H1 (cell line): Measurements from ENCODE around the gene OR2F2. TPM values are rescaled to one million over a fixed set of nuclear protein-coding genes. Genes with fewer than 3 reads are reported as not detected.

ENCODE experiments used
- CTCF ChIA-PET: fragments of 300-600 bp; sonication (Branson Sonifier 250); formaldehyde crosslinking; loops from one replicate; lab custom pipeline; 2021; ENCODE audit not compliant: partially characterized antibody; lab: Charles Lee
- POLR2A ChIA-PET: fragments of 300-600 bp; sonication (Branson Sonifier 250); formaldehyde crosslinking; loops from one replicate; lab custom pipeline; 2021; ENCODE audit warnings: inconsistent platforms; ENCODE audit not compliant: partially characterized antibody; lab: Charles Lee
- DNase-seq, 2 experiments: peaks; one replicate each; pipeline versions ENCODE4 v3.0.0 to v3.0.0-alpha.2; 2010 to 2022; ENCODE audit warnings: low spot score in 2 of 2, low read depth in 1 of 2, mixed read lengths in 1 of 2
- FAIRE-seq: peaks from 2 replicates; lab custom pipeline; 2011; peaks lifted over from hg19 to GRCh38; lab: Jason Lieb, UNC
- H2AFZ ChIP-seq: 2 replicates; pipeline ENCODE4 v1.8.1; 2012; ENCODE audit warnings: low read length, inconsistent platforms
- H2AK5ac ChIP-seq: 2 replicates; pipeline ENCODE4 v1.6.1; 2013; ENCODE audit warnings: low read depth, low read length
- H2BK120ac ChIP-seq: replicated peaks from 2 replicates; pipeline ENCODE3; 2013; ENCODE audit warnings: low read depth, low read length, inconsistent platforms
- H2BK12ac ChIP-seq: 2 replicates; pipeline ENCODE4 v1.6.1; 2013; ENCODE audit warnings: low read depth, low read length
- H2BK15ac ChIP-seq: 2 replicates; pipeline ENCODE4 v1.6.1; 2013; ENCODE audit warnings: low read length
- H2BK20ac ChIP-seq: 2 replicates; pipeline ENCODE4 v1.6.1; 2013; ENCODE audit warnings: low read length
- H2BK5ac ChIP-seq: 2 replicates; pipeline ENCODE4 v1.6.1; 2013; ENCODE audit warnings: low read depth, low read length
- H3K14ac ChIP-seq: 2 replicates; pipeline ENCODE4 v1.6.1; 2013; ENCODE audit warnings: inconsistent platforms; ENCODE audit not compliant: insufficient read length
- H3K18ac ChIP-seq: 2 replicates; pipeline ENCODE4 v1.6.1; 2013; ENCODE audit warnings: low read length; ENCODE audit errors: extremely low read depth
- H3K23ac ChIP-seq: 2 replicates; pipeline ENCODE4 v1.6.1; 2013; ENCODE audit warnings: inconsistent platforms; ENCODE audit not compliant: insufficient read length
- H3K23me2 ChIP-seq: 2 replicates; pipeline ENCODE4 v1.6.1; 2013; ENCODE audit warnings: low read depth, low read length
- H3K27ac ChIP-seq: 2 replicates; pipeline ENCODE4 v1.6.1; 2011; ENCODE audit warnings: low read depth, low read length, inconsistent platforms
- H3K27me3 ChIP-seq, 4 experiments: replicated peaks in 1 of 4; 1 replicate in 1 of 4; 2 replicates in 3 of 4; pipeline versions ENCODE4 v1.6.1 to v1.8.1; 2011 to 2013; ENCODE audit warnings: low read length in 3 of 4, mild to moderate bottlenecking in 3 of 4, inconsistent platforms in 2 of 4, mixed read lengths in 2 of 4, moderate library complexity in 1 of 4; ENCODE audit not compliant: control insufficient read depth in 3 of 4, insufficient read depth in 3 of 4; ENCODE audit errors: extremely low read depth in 1 of 4
- H3K36me3 ChIP-seq, 4 experiments: 2 replicates each; pipeline versions ENCODE4 v1.6.1 to v1.8.1; 2011 to 2013; ENCODE audit warnings: mild to moderate bottlenecking in 4 of 4, low read length in 3 of 4, moderate library complexity in 2 of 4, control low read depth in 1 of 4, inconsistent platforms in 1 of 4; ENCODE audit not compliant: insufficient read depth in 4 of 4, control insufficient read depth in 2 of 4
- H3K4ac ChIP-seq: replicated peaks from 2 replicates; pipeline ENCODE3; 2013; ENCODE audit warnings: low read length, low read depth, mixed read lengths, inconsistent platforms; ENCODE audit not compliant: insufficient read length
- H3K4me1 ChIP-seq, 4 experiments: replicated peaks in 1 of 4; 1 replicate in 1 of 4; 2 replicates in 3 of 4; pipeline versions ENCODE4 v1.6.1 to v1.8.1; 2011 to 2013; ENCODE audit warnings: low read length in 3 of 4, inconsistent platforms in 2 of 4, mixed read lengths in 1 of 4; ENCODE audit not compliant: insufficient read depth in 4 of 4, control insufficient read depth in 3 of 4
- H3K4me2 ChIP-seq, 2 experiments: 2 replicates each; pipeline versions ENCODE4 v1.6.1 to v1.8.1; 2011 to 2013; ENCODE audit warnings: low read depth in 2 of 2, low read length in 2 of 2, control low read depth in 1 of 2, inconsistent platforms in 1 of 2, mild to moderate bottlenecking in 1 of 2; ENCODE audit not compliant: insufficient read depth in 1 of 2
- H3K4me3 ChIP-seq, 4 experiments: fragments of 200-600, 300-600 bp in 1 of 4; sonication (generic), shearing (Covaris generic), sonication (Bioruptor Twin) in 1 of 4; 2 replicates each; pipeline versions ENCODE4 v1.5.1 to v1.8.1; 2011 to 2016; ENCODE audit warnings: low read length in 4 of 4, low read depth in 3 of 4, control low read depth in 2 of 4, inconsistent platforms in 2 of 4, mild to moderate bottlenecking in 2 of 4, mixed read lengths in 1 of 4, moderate library complexity in 1 of 4; ENCODE audit not compliant: insufficient read depth in 2 of 4; ENCODE audit errors: extremely low read depth in 1 of 4
- H3K56ac ChIP-seq: replicated peaks from 2 replicates; pipeline ENCODE3; 2013; ENCODE audit warnings: low read depth, mild to moderate bottlenecking, mixed read lengths, low read length, inconsistent platforms; ENCODE audit not compliant: insufficient read length
- H3K79me1 ChIP-seq: 2 replicates; pipeline ENCODE4 v1.6.1; 2013; ENCODE audit warnings: low read depth, low read length, control low read depth
- H3K79me2 ChIP-seq, 2 experiments: 2 replicates each; pipeline versions ENCODE4 v1.6.1 to v1.8.1; 2012 to 2013; ENCODE audit warnings: low read length in 2 of 2, mild to moderate bottlenecking in 2 of 2, inconsistent platforms in 1 of 2; ENCODE audit not compliant: insufficient read depth in 2 of 2, control insufficient read depth in 1 of 2
- H3K9ac ChIP-seq, 4 experiments: replicated peaks in 1 of 4; 1 replicate in 1 of 4; 2 replicates in 3 of 4; pipeline versions ENCODE4 v1.6.1 to v1.8.1; 2011 to 2013; ENCODE audit warnings: low read depth in 3 of 4, low read length in 3 of 4, control low read depth in 2 of 4, mild to moderate bottlenecking in 2 of 4, moderate library complexity in 2 of 4, inconsistent platforms in 1 of 4; ENCODE audit errors: extremely low read depth in 1 of 4
- H3K9me3 ChIP-seq, 2 experiments: 2 replicates each; pipeline versions ENCODE4 v1.6.1 to v1.8.1; 2012 to 2013; ENCODE audit warnings: mild to moderate bottlenecking in 2 of 2, moderate library complexity in 2 of 2, control low read depth in 1 of 2, inconsistent platforms in 1 of 2, low read depth in 1 of 2, low read length in 1 of 2, mixed read lengths in 1 of 2; ENCODE audit not compliant: insufficient read depth in 2 of 2
- H4K20me1 ChIP-seq, 2 experiments: replicated peaks in 1 of 2; 2 replicates each; pipeline versions ENCODE3 to v1.8.1; 2011 to 2013; ENCODE audit warnings: inconsistent platforms in 2 of 2, low read length in 2 of 2, mild to moderate bottlenecking in 1 of 2; ENCODE audit not compliant: insufficient read depth in 2 of 2, control insufficient read depth in 1 of 2
- H4K5ac ChIP-seq: 2 replicates; pipeline ENCODE4 v1.6.1; 2013; ENCODE audit warnings: low read length, low read depth, mixed read lengths, inconsistent platforms; ENCODE audit not compliant: insufficient read length
- H4K8ac ChIP-seq: 2 replicates; pipeline ENCODE4 v1.8.0; 2013; ENCODE audit warnings: mild to moderate bottlenecking, moderate library complexity, low read length, inconsistent platforms; ENCODE audit not compliant: insufficient read depth; ENCODE audit errors: extremely low read depth
- H4K91ac ChIP-seq: replicated peaks from 2 replicates; pipeline ENCODE3; 2013; ENCODE audit warnings: low read length, mixed read lengths, inconsistent platforms; ENCODE audit not compliant: insufficient read length
- CHD1 ChIP-seq: IDR thresholded peaks from 2 replicates; pipeline ENCODE4 v1.6.1; 2012; ENCODE audit warnings: low read depth, low read length, improper control_type of control experiment
- KDM4A ChIP-seq: IDR thresholded peaks from one replicate; pipeline ENCODE4 v1.7.1; 2012; ENCODE audit warnings: low read depth, mild to moderate bottlenecking, moderate library complexity, low read length, inconsistent platforms; ENCODE audit not compliant: severe bottlenecking
- RXRA ChIP-seq: IDR thresholded peaks from 2 replicates; pipeline ENCODE4 v1.6.1; 2011; ENCODE audit warnings: low read depth, mild to moderate bottlenecking, low read length, moderate library complexity; ENCODE audit not compliant: insufficient read depth
- SAP30 ChIP-seq: fragments of 300-600 bp; sonication (generic); IDR thresholded peaks from 2 replicates; pipeline ENCODE4 v1.7.1; 2012; ENCODE audit warnings: low read length, moderate library complexity, mild to moderate bottlenecking, inconsistent platforms; ENCODE audit not compliant: insufficient read depth, insufficient replicate concordance
- SIX5 ChIP-seq: IDR thresholded peaks from 2 replicates; pipeline ENCODE4 v1.6.1; 2011; ENCODE audit warnings: mild to moderate bottlenecking, low read depth, low read length
- SP1 ChIP-seq: IDR thresholded peaks from 2 replicates; pipeline ENCODE4 v1.6.1; 2011; ENCODE audit warnings: low read depth, low read length
- TAF1 ChIP-seq: IDR thresholded peaks from 2 replicates; pipeline ENCODE4 v1.6.1; 2011; ENCODE audit warnings: mild to moderate bottlenecking, low read depth, low read length
- TEAD4 ChIP-seq: IDR thresholded peaks from 2 replicates; pipeline ENCODE4 v1.6.1; 2012; ENCODE audit warnings: low read depth, low read length, inconsistent platforms, mixed read lengths
- WGBS, 2 experiments: shearing (Covaris generic) in 1 of 2; methylation state at CpG; one replicate each; pipeline versions ENCODE4 v1.1.6 to v1.1.7; 2013 to 2015; ENCODE audit warnings: low lambda C conversion rate in 2 of 2, mixed read lengths in 2 of 2, inconsistent platforms in 1 of 2, low coverage in 1 of 2, missing lambda C conversion rate in 1 of 2; ENCODE audit not compliant: insufficient replicate concordance in 2 of 2, insufficient coverage in 1 of 2, insufficient read length in 1 of 2; ENCODE audit errors: extremely low coverage in 1 of 2, missing lambda C conversion rate in 1 of 2; 5-methylcytosine and 5-hydroxymethylcytosine counted together
- polyA plus RNA-seq, 7 experiments: library from polyadenylated mRNA; depleted of rRNA in 3 of 7; stranded (reverse) in 5 of 7; unstranded in 2 of 7; fragments of >200 nt in 5 of 7; fragments of 200-250 nt in 2 of 7; gene quantifications; 1 replicate in 5 of 7; 2 replicates in 1 of 7; 4 replicates in 1 of 7; pipeline versions ENCODE4 v1.2.1 to v1.2.3, GENCODE V29; 2011 to 2013; ENCODE audit warnings: missing spikeins in 2 of 7, mixed read lengths in 2 of 7
- total RNA-seq: library from RNA; stranded (reverse); fragmentation: NEBNext Ultra II Directional; extraction: Animal tissue kit (Norgen Biotek cat#: 25700); gene quantifications from 2 replicates; pipeline ENCODE4 v1.2.1, GENCODE V29; 2021

The OR2F2 gene
- total and polyA plus RNA-seq, 2 of the 8 experiments (the other 6 are each of a cell fraction or from before 2014, with no cell fraction given), result not detected

- Histone ChIP-seq H3K56ac (peak overlapping the region; percentile 62), H3K36me3 (0 out of 8 replicates have a peak, but pooled peaks cover 0 to 3% (median 0%) of the 10 kb centered on the region in 4 experiments), H3K23ac (no peak overlapping the region), H3K4ac (no peak overlapping the region), H3K27ac (peak overlapping the region; percentile 82), H2BK120ac (no peak overlapping the region), H3K27me3 (no peaks in the 10 kb centered on the region), H2AK5ac (no peak overlapping the region; the same call in 1 of the 2 replicates)
- POLR2A ChIA-PET, result interaction anchor here (1.1 to 4.2 kb wide), 4 partner anchors 9 to 24 kb away, joined by 4 to 73 read pairs (median 7); no protein-coding TSS in a partner anchor
- TF ChIP-seq RXRA (no peak), KDM4A (peak; percentile 54), TEAD4 (peak; percentile 34; the same call in 1 of the 2 replicates), CHD1 (no peak), TAF1 (no peak), SAP30 (peak; percentile 47), SP1 (no peak), SIX5 (no peak)
- TF ChIP-seq, all 59 proteins: peak for 3
- H3K79me1 ChIP-seq, result 0 out of 2 replicates have a peak, but pooled peaks cover 3% of the 10 kb centered on the region
- FAIRE-seq (no peak), DNase-seq (peak in 1 of 2 experiments; percentile 66)
- peaks cover 4 to 50% of the 10 kb centered on the region in 2 experiments for H3K79me2 ChIP-seq
- peaks cover 2% of the 10 kb centered on the region; the same call in 1 of the 2 replicates for H3K23me2 ChIP-seq
- WGBS, 2 experiments, result 1% methylated on average over 14 of the region's 14 CpGs; no CpG with 5 or more reads in 1 of the 2 experiments
- no peaks in the 10 kb centered on the region for H3K9me3 ChIP-seq
- peak overlapping the region; percentile 92 for H2BK5ac ChIP-seq
- H2AFZ ChIP-seq, result no peak overlapping the region
- H3K18ac ChIP-seq, result peak overlapping the region; percentile 33; the same call in 1 of the 2 replicates
- peak overlapping the region; percentile 62 for H4K5ac ChIP-seq
- H3K4me2 ChIP-seq, result peak overlapping the region; percentile 80 to 85
- no peak overlapping the region for H3K14ac ChIP-seq
- H2BK15ac ChIP-seq, result no peak overlapping the region
- H3K4me1 ChIP-seq, result peaks cover 8 to 32% (median 19%) of the 10 kb centered on the region in 4 experiments
- H3K4me3 ChIP-seq, result peak overlapping the region; percentile 77 to 89 (median 86)
- H4K8ac ChIP-seq, result peak overlapping the region; percentile 95; the same call in 1 of the 2 replicates
- peak overlapping the region in 3 of 4 experiments; percentile 81 to 85 (median 82); a peak in 6 of 7 replicates for H3K9ac ChIP-seq
- peaks cover 6 to 7% of the 10 kb centered on the region in 2 experiments for H4K20me1 ChIP-seq
- no peak overlapping the region; the same call in 1 of the 2 replicates for H2BK12ac ChIP-seq
- CTCF ChIA-PET, result interaction anchor here (0.6 to 2.7 kb wide), 10 partner anchors 8 to 981 kb away, joined by 3 to 13 read pairs (median 4); no protein-coding TSS in a partner anchor
- no peak overlapping the region for H4K91ac ChIP-seq
- H2BK20ac ChIP-seq, result no peak overlapping the region
Observed at GRCh38 chr7:143901332-143901667, 33.7 kb upstream of the OR2F2 start.
